GM12878 (cell line): ENCODE data around the gene ZFP36. TPM values are rescaled to one million over a fixed set of nuclear protein-coding genes. Genes with fewer than 3 reads are reported as not detected.

ENCODE experiments used
- BCL3 ChIP-seq: IDR thresholded peaks from 2 replicates; pipeline ENCODE4 v1.6.1; 2011; ENCODE audit warnings: borderline replicate concordance, low read depth, mild to moderate bottlenecking, moderate library complexity, low read length; ENCODE audit not compliant: insufficient read depth, poor library complexity, severe bottlenecking
- BCLAF1 ChIP-seq: fragments of 450-650 bp; IDR thresholded peaks from 2 replicates; pipeline ENCODE4 v1.6.1; 2017; ENCODE audit warnings: antibody characterized with exemption, mild to moderate bottlenecking, moderate library complexity
- BHLHE40 ChIP-seq, 2 experiments: fragments of 450-650 bp in 1 of 2; IDR thresholded peaks; 2 replicates each; pipeline ENCODE4 v1.6.1; 2011 to 2017; ENCODE audit warnings: low read depth in 2 of 2, borderline replicate concordance in 1 of 2, improper control_type of control experiment in 1 of 2, low read length in 1 of 2, mild to moderate bottlenecking in 1 of 2
- CHD1 ChIP-seq: IDR thresholded peaks from 2 replicates; pipeline ENCODE4 v1.6.1; 2012; ENCODE audit warnings: low read depth, low read length, improper control_type of control experiment
- ETV6 ChIP-seq, 2 experiments: fragments of 450-650 bp in 1 of 2; IDR thresholded peaks in 1 of 2; conservative IDR thresholded peaks in 1 of 2; 2 replicates each; pipeline ENCODE4 v1.6.1; 2014; ENCODE audit warnings: antibody characterized with exemption in 1 of 2, borderline replicate concordance in 1 of 2, low read depth in 1 of 2, mild to moderate bottlenecking in 1 of 2, moderate library complexity in 1 of 2
- NBN ChIP-seq: fragments of 450-650 bp; IDR thresholded peaks from 2 replicates; pipeline ENCODE4 v1.6.1; 2016
- POU2F2 ChIP-seq: IDR thresholded peaks from 3 replicates; pipeline ENCODE4 v1.6.1; 2011; ENCODE audit warnings: low read depth, mild to moderate bottlenecking, low read length, borderline replicate concordance
- PRDM15 ChIP-seq: fragments of 450-650 bp; formaldehyde crosslinking; IDR thresholded peaks from 2 replicates; pipeline ENCODE4 v1.4.0; 2020; ENCODE audit warnings: mild to moderate bottlenecking, moderate library complexity
- RB1 ChIP-seq: fragments of 450-650 bp; formaldehyde crosslinking; IDR thresholded peaks from 2 replicates; pipeline ENCODE4 v1.6.1; 2017; ENCODE audit warnings: mild to moderate bottlenecking, borderline replicate concordance
- SIN3A ChIP-seq: IDR thresholded peaks from 2 replicates; pipeline ENCODE4 v1.6.1; 2012; ENCODE audit warnings: low read depth, low read length, improper control_type of control experiment
- TBL1XR1 ChIP-seq: IDR thresholded peaks from 2 replicates; pipeline ENCODE4 v1.6.1; 2012; ENCODE audit warnings: low read depth, low read length, improper control_type of control experiment
- YBX1 ChIP-seq: fragments of 450-650 bp; IDR thresholded peaks from 2 replicates; pipeline ENCODE4 v1.6.1; 2016; ENCODE audit warnings: antibody characterized with exemption
- YY1 ChIP-seq: IDR thresholded peaks from 2 replicates; pipeline ENCODE4 v1.6.1; 2011; ENCODE audit warnings: low read depth, mild to moderate bottlenecking, low read length
- ZBTB11 ChIP-seq: fragments of 450-650 bp; formaldehyde crosslinking; IDR thresholded peaks from 2 replicates; pipeline ENCODE4 v1.5.0; 2022; ENCODE audit warnings: mild to moderate bottlenecking, missing genetic modification characterization
- ZNF217 ChIP-seq: fragments of 450-650 bp; IDR thresholded peaks from 2 replicates; pipeline ENCODE4 v1.6.1; 2017; ENCODE audit warnings: antibody characterized with exemption, mild to moderate bottlenecking
- polyA plus RNA-seq, 11 experiments: library from polyadenylated mRNA; depleted of rRNA in 4 of 11; unstranded in 6 of 11; stranded (reverse) in 5 of 11; fragments of >200 nt; fragmentation: Nextera tagmentation in 4 of 11; fragmentation: Illumina TruSeq in 1 of 11; extraction: Ambion mirVana in 4 of 11; extraction: Trizol in 1 of 11; gene quantifications; 1 replicate in 1 of 11; 2 replicates in 10 of 11; pipeline versions ENCODE4 v1.2.1 to v1.2.3, GENCODE V29; 2011 to 2016; ENCODE audit warnings: inconsistent platforms in 2 of 11, missing spikeins in 2 of 11, low read depth in 1 of 11
- total RNA-seq, 4 experiments: library from RNA; depleted of rRNA in 3 of 4; stranded (reverse); fragments of >200 nt in 3 of 4; fragmentation: Illumina TruSeq in 1 of 4; extraction: Trizol in 1 of 4; gene quantifications; 2 replicates each; pipeline versions ENCODE4 v1.2.1 to v1.2.3, GENCODE V29; 2013 to 2021

The ZFP36 gene
- total and polyA plus RNA-seq, 10 of the 15 experiments (the other 5 are each of a cell fraction or from before 2014, with no cell fraction given) = 5.3 to 55.0 (median 18.1) TPM

GRCh38 chr19:39403331-39404312 is 3.0 kb upstream of the ZFP36 start (continued):
- TF ChIP-seq BCLAF1 (peak; percentile 82), TBL1XR1 (peak; percentile 99), ZBTB11 (CRISPR knock-in tag) (no peak), RB1 (0 out of 2 replicates have a peak, but pooled peaks have one; percentile 40), ETV6 (conservative IDR thresholded peaks at IDR 0.05 in 1 of 2, IDR thresholded peaks at IDR 0.05 in 1 of 2; ENCODE audit: borderline replicate concordance in 1 of 2, low read depth in 1 of 2) (peak in 1 of 2 experiments; percentile 69; a peak in 2 of 4 replicates), POU2F2 (peak; percentile 53; the same call in 1 of the 3 replicates), NBN (peak; percentile 77), BHLHE40 (IDR thresholded peaks at IDR 0.05; ENCODE audit: borderline replicate concordance in 1 of 2, low read depth in 2 of 2, low read length in 1 of 2) (peak; percentile 100), BCL3 (peak; percentile 85), PRDM15 (CRISPR knock-in tag) (no peak), YBX1 (no peak), SIN3A (peak; percentile 57; the same call in 1 of the 2 replicates), YY1 (peak; percentile 34), ZNF217 (0 out of 2 replicates have a peak, but pooled peaks have one; percentile 36), CHD1 (no peak)
